Panc1 (cell line): ENCODE data around the gene FNIP1. TPM values are rescaled to one million over a fixed set of nuclear protein-coding genes. Genes with fewer than 3 reads are reported as not detected.

Source experiments
- ATAC-seq: fragments of 200-7000 bp; cut with Tn5 transposase; 2 replicates; pipeline ENCODE4 v1.9.1; 2020; ENCODE audit warnings: mild to moderate bottlenecking, moderate library complexity
- BruUV-seq: library from RNA; stranded (reverse); fragments of 400-500 nt; replicated peaks from 2 replicates; lab custom pipeline; 2021; lab: Mats Ljungman, UMichigan
- CTCF ChIA-PET: fragments of 300-600 bp; sonication (Branson Sonifier 250); formaldehyde crosslinking; loops from one replicate; lab custom pipeline; 2022; ENCODE audit warnings: antibody characterized with exemption; lab: Charles Lee
- POLR2A ChIA-PET: fragments of 300-600 bp; sonication (Branson Sonifier 250); formaldehyde crosslinking; loops from one replicate; lab custom pipeline; 2022; ENCODE audit warnings: antibody characterized with exemption; lab: Charles Lee
- DNase-seq: peaks from one replicate; pipeline ENCODE4 v3.0.0-alpha.2; 2010; ENCODE audit warnings: low read depth, low spot score
- H3K27ac ChIP-seq: 2 replicates; pipeline ENCODE4 v1.5.1; 2011; ENCODE audit warnings: mild to moderate bottlenecking, low read length, inconsistent platforms
- H3K27me3 ChIP-seq: fragments of 200-500 bp; sonication (Bioruptor generic); 2 replicates; pipeline ENCODE4 v1.6.0; 2014; ENCODE audit warnings: low read length, inconsistent platforms; ENCODE audit not compliant: control insufficient read depth, insufficient read depth
- H3K36me3 ChIP-seq: fragments of 200-500 bp; sonication (Bioruptor generic); 2 replicates; pipeline ENCODE4 v1.5.1; 2014; ENCODE audit warnings: inconsistent platforms, mild to moderate bottlenecking, low read length, moderate library complexity; ENCODE audit not compliant: control insufficient read depth, insufficient read depth
- H3K4me1 ChIP-seq: 2 replicates; pipeline ENCODE4 v1.5.1; 2011; ENCODE audit warnings: inconsistent platforms, mild to moderate bottlenecking, low read length, moderate library complexity; ENCODE audit not compliant: control insufficient read depth, insufficient read depth
- H3K4me3 ChIP-seq, 2 experiments: 2 replicates each; pipeline ENCODE4 v1.5.1; 2011 to 2012; ENCODE audit warnings: low read depth in 2 of 2, low read length in 2 of 2, mild to moderate bottlenecking in 2 of 2, inconsistent platforms in 1 of 2, moderate library complexity in 1 of 2
- H3K9me3 ChIP-seq: fragments of 200-500 bp; sonication (Bioruptor generic); 2 replicates; pipeline ENCODE4 v1.5.1; 2014; ENCODE audit warnings: low read depth, mild to moderate bottlenecking, inconsistent platforms, low read length, moderate library complexity; ENCODE audit not compliant: control insufficient read depth, insufficient read depth
- CTCF ChIP-seq: fragments of 450-650 bp; IDR thresholded peaks from 2 replicates; pipeline ENCODE4 v1.5.1; 2017; ENCODE audit warnings: mild to moderate bottlenecking
- POLR2AphosphoS5 ChIP-seq: IDR thresholded peaks from 2 replicates; pipeline ENCODE4 v1.6.1; 2012; ENCODE audit warnings: mild to moderate bottlenecking, low read depth, low read length, moderate library complexity
- REST ChIP-seq, 2 experiments: IDR thresholded peaks; 2 replicates each; pipeline ENCODE4 v1.6.1; 2011 to 2012; ENCODE audit warnings: low read depth in 2 of 2, control low read depth in 1 of 2, low read length in 1 of 2, mild to moderate bottlenecking in 1 of 2, moderate library complexity in 1 of 2; ENCODE audit not compliant: insufficient read depth in 1 of 2
- SIN3A ChIP-seq: IDR thresholded peaks from 2 replicates; pipeline ENCODE4 v1.6.1; 2012; ENCODE audit warnings: low read depth, mild to moderate bottlenecking, low read length, moderate library complexity, borderline replicate concordance; ENCODE audit not compliant: insufficient read depth
- TCF7L2 ChIP-seq: IDR thresholded peaks from 2 replicates; pipeline ENCODE4 v1.6.1; 2011; ENCODE audit warnings: mild to moderate bottlenecking, low read depth, low read length, inconsistent platforms
- in situ Hi-C: cut with HindIII; loops from 2 replicates; pipeline ENCODE4 v1.10.0; 2016; ENCODE audit warnings: low sequenced_read_pairs, low pct_unique_long_range_greater_than_20kb
- intact Hi-C: fragments of 100-400 bp; cut with micrococcal nuclease; formaldehyde crosslinking; loops from one replicate; pipeline ENCODE4 v1.10.0; 2022; ENCODE audit not compliant: unreplicated experiment
- total RNA-seq: library from RNA; stranded (reverse); gene quantifications from one replicate; pipeline ENCODE4 v1.2.1, GENCODE V29; 2021; ENCODE audit not compliant: unreplicated experiment

Gene FNIP1
- total RNA-seq, 1 experiment from 2014 or later: 48.3 TPM

- ChIA-PET POLR2A (interaction anchor here (0.6 to 0.7 kb wide), 3 partner anchors 19 to 159 kb away, joined by 10 to 11 read pairs (median 10); no protein-coding TSS in a partner anchor), CTCF (interaction anchor here (0.6 to 0.7 kb wide), 2 partner anchors 13 to 187 kb away, joined by 6 to 9 read pairs; no protein-coding TSS in a partner anchor)
- Histone ChIP-seq H3K9me3 (no peaks in the 10 kb centered on the region; the same call in 1 of the 2 replicates), H3K36me3 (no peaks in the 10 kb centered on the region), H3K27me3 (no peaks in the 10 kb centered on the region), H3K4me3 (no peak overlapping the region), H3K4me1 (no peaks in the 10 kb centered on the region), H3K27ac (no peak overlapping the region)
- BruUV-seq: no TSS peak
- DNase-seq (no peak), ATAC-seq (no peak)
- intact Hi-C loops: no loop called here
- in situ Hi-C loops: no loop called here
- no peak for TF ChIP-seq REST (IDR thresholded peaks at IDR 0.05; ENCODE audit: insufficient read depth in 1 of 2, low read depth in 2 of 2, low read length in 1 of 2)
- TF ChIP-seq TCF7L2: no peak
- no peak for TF ChIP-seq POLR2AphosphoS5
- TF ChIP-seq SIN3A: no peak
- TF ChIP-seq CTCF: no peak
These were observed 24.4 kb upstream of the FNIP1 start for GRCh38 chr5:131821221-131821620.

GRCh38 chr5:131818001-131818724 lies 21.3 kb upstream of the FNIP1 start:
- H3K4me1 ChIP-seq: no peaks in the 10 kb centered on the region; the same call in 1 of the 2 replicates
- BruUV-seq: no TSS peak
- intact Hi-C loops: no loop called here
- ATAC-seq (no peak), DNase-seq (no peak)
- no peak for TF ChIP-seq SIN3A
- no peak for TF ChIP-seq TCF7L2
- no peak for TF ChIP-seq CTCF
- no peak for TF ChIP-seq POLR2AphosphoS5
- no peak for TF ChIP-seq REST (IDR thresholded peaks at IDR 0.05; ENCODE audit: insufficient read depth in 1 of 2, low read depth in 2 of 2, low read length in 1 of 2)
- no peak overlapping the region for H3K27ac ChIP-seq
- ChIA-PET CTCF (no interaction called here), POLR2A (no interaction called here)
- no peaks in the 10 kb centered on the region for H3K36me3 ChIP-seq
- no peaks in the 10 kb centered on the region for H3K27me3 ChIP-seq
- H3K4me3 ChIP-seq: no peak overlapping the region
- H3K9me3 ChIP-seq: no peaks in the 10 kb centered on the region
- in situ Hi-C loops: no loop called here
